GM19467 (cell line): ENCODE data around the gene GOPC.
"Not testable (repeated sequence)": the region's sequence is repeated elsewhere in the genome, so short reads cannot be mapped to it uniquely, and the experiment has no call there.

Source experiments
- ATAC-seq: cut with Tn5 transposase; IDR thresholded peaks from one replicate; pipeline ENCODE4 v1.9.1; 2021; ENCODE audit warnings: mild to moderate bottlenecking, moderate library complexity; ENCODE audit not compliant: unreplicated experiment

The GOPC gene

DNA sequence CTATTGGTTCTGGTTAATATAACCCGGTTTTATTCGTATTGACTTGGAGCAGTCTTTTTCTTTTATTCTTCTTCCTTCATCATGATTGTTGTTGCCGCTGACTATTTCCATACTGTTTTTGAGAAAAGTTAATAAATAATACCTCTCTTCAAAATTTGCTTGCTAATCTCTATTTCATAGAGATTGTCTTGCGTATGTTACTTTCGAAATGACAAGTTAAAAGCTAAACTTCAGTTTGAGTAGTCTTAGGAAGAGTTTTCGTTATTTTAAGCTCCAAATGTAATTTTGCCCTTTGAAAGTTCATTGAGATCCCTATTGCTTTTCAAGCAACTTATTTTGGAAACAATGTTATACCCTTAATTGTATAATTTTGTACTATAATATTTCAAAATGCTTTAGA, 83.4 kb downstream of the GOPC start:
- no peak for ATAC-seq

GRCh38 chr6:117517995-117518394, 84.3 kb downstream of the GOPC start:
- ATAC-seq, result not testable (repeated sequence)

DNA sequence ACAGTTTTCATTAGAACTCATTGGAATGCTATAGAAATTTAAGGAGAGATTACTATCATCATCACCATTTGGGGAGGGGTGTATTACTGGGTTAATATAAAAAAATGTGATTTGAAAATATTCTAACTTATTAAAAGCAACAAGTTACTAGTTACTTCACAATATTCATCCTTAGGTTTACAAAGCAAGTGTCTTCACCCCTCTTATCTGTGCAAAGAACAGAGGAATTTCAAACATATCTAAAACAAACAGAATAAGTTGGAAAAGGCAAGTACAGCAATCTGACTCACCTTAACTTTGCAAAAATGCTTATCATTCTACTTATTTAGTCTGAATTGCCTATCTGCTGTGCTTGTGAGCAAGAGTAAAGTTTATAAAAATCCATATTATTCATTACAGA, 87.0 kb downstream of the GOPC start:
- no peak for ATAC-seq

DNA sequence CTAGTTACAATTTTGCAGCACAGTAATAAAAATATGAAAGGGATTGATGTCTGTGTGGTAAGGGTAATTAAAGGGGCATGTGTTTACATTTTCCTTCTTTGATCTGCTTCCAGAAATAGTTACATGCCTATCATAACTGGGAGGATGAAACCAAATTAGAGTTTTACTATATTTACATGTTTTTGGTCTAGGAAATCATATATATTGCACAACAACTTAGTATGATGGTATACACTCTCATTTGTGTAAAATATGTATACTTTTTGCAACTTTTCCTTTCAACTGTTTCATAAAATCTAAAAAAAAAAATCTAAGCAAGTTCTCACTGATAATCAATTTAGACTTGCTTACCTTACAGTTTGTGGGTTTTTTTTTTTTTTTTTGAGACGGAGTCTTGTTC, 87.7 kb downstream of the GOPC start:
- no peak for ATAC-seq

DNA sequence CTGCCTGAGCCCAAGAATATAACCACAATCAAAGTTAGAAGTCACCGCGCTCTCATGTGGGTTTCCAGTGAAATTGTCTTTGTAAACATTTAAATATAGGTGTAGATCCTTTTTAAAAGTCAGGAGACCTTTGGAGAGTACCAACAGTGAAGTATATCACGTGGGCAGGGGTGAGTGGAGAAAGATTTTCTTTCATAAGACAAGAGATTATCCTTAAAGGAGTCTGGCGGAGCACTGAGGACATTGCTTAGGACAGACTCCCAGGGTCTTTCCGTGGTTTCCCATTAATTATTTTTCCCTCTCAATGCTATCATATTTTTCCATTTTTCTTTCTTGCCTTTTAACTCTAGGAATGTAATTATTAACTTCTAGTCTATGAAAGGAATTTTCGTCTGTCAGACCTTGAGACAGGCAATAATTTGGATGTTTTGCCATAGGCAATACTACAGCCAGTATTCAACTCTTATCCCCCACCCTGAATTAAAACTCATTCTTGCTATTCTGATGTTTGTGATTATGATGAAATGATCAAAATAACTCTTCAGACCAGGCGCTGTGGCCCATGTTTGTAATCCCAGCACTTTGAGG, 88.4 kb downstream of the GOPC start:
- no peak for ATAC-seq

DNA sequence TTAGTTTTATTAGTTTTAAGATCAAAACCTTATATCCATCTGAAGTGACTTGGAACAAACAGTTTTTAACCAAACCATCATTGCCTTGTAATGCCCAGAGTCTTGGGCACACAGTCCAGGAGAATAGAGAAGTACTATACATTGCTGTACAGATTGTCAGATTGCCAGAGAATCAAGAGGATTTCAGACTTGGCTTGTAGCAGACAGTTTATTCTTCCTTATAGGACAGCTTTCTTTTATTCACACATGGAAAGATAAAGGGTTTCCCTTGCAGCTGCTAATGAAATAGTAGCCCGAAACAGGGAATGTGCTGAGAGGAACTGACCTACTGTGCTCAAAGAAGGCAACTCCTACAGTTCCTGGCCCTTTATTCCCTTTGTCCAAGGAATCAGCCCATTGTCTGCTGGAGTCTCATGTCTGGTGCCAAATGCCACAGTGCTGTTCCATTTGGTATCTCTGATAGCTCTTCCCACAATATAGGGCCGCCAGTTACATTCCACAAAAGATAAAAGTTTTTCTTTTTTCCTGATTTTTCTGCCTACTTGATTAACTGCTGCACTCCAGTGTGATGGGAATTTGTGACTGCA, 89.2 kb downstream of the GOPC start:
- no peak for ATAC-seq

DNA sequence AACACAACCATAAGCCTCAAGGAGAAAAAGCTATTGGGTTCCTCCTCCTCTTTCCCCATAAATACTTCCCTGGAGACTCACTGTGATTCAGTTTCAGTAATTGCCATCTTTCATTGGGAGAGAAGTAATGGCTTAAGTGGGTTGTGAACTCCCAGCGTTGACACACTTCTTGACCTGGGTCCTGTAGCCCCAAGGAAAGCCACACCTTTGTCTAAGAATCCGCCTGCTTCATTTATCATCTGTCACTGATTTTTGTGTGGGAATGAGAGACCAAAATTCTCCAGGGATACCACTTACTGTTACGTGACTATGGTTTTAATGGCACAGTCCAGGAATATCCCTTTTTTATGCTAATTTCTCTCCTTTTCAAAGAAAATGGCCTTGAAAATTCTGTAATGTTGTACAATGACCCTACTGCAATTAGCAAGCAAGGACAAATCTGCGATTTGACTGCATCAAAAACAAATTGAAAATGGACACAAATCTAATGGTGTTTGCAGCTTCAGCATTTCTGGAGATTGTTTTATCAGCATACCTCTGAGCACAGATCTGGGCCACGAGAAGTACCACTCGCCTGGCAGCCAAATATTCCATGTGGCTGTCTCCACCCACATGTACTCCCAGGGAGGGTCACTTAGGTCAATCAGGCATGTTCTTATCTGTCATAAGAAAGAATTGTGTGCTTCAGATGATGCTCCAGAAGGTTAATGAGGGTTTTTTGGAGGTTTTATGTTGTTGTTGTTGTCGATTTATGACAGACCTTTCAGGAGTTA, 90.1 kb downstream of the GOPC start:
- no peak for ATAC-seq
